ENCODE results near the gene ZDHHC14.
"Not testable (repeated sequence)": the region's sequence is repeated elsewhere in the genome, so short reads cannot be mapped to it uniquely, and the experiment has no call there.

The ZDHHC14 gene

GRCh38 chr6:157462956-157463742 is 82.2 kb downstream of the ZDHHC14 start:
- Histone ChIP-seq H3F3A (ENCODE audit: insufficient read depth) (no peaks in the 10 kb centered on the region), H3K36me3 (ENCODE audit: low read length) (no peaks in the 10 kb centered on the region), H3K9ac (ENCODE audit: low read length) (no peak overlapping the region), H2AFZ (ENCODE audit: low read depth, low read length, severe bottlenecking) (no peak overlapping the region), H3K27me3 (ENCODE audit: low read length) (no peaks in the 10 kb centered on the region), H3K9me2 (replicated peaks; ENCODE audit: insufficient read depth, low read length) (no peaks in the 10 kb centered on the region), H3K4me2 (ENCODE audit: low read depth, low read length, poor library complexity, severe bottlenecking) (no peak overlapping the region), H3K79me2 (ENCODE audit: insufficient read depth, low read length) (no peaks in the 10 kb centered on the region), H3K27ac (ENCODE audit: low read depth, low read length) (no peak overlapping the region), H4K20me1 (ENCODE audit: low read depth, low read length) (no peaks in the 10 kb centered on the region), H3K9me3 (ENCODE audit: insufficient read depth, low read length) (no peaks in the 10 kb centered on the region), H3K4me3 (ENCODE audit: insufficient read depth, low read length, poor library complexity, severe bottlenecking) (no peak overlapping the region)
- TF ChIP-seq, protein P1, sequence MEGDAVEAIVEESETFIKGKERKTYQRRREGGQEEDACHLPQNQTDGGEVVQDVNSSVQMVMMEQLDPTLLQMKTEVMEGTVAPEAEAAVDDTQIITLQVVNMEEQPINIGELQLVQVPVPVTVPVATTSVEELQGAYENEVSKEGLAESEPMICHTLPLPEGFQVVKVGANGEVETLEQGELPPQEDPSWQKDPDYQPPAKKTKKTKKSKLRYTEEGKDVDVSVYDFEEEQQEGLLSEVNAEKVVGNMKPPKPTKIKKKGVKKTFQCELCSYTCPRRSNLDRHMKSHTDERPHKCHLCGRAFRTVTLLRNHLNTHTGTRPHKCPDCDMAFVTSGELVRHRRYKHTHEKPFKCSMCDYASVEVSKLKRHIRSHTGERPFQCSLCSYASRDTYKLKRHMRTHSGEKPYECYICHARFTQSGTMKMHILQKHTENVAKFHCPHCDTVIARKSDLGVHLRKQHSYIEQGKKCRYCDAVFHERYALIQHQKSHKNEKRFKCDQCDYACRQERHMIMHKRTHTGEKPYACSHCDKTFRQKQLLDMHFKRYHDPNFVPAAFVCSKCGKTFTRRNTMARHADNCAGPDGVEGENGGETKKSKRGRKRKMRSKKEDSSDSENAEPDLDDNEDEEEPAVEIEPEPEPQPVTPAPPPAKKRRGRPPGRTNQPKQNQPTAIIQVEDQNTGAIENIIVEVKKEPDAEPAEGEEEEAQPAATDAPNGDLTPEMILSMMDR (IDR thresholded peaks at IDR 0.05; ENCODE audit: insufficient read depth, low read length, poor library complexity, severe bottlenecking), result no peak
- TF ChIP-seq EZH2phosphoT487 (conservative IDR thresholded peaks at IDR 0.05; ENCODE audit: low read length), result no peak

- H3K4me3 ChIP-seq (ENCODE audit: insufficient read depth, low read length, poor library complexity, severe bottlenecking); H4K20me1 ChIP-seq (ENCODE audit: low read depth, low read length); H3K27me3 ChIP-seq (ENCODE audit: low read length); H3K4me2 ChIP-seq (ENCODE audit: low read depth, low read length, poor library complexity, severe bottlenecking); H3K27ac ChIP-seq (ENCODE audit: low read depth, low read length); H3K79me2 ChIP-seq (ENCODE audit: insufficient read depth, low read length); H3F3A ChIP-seq (ENCODE audit: insufficient read depth); H3K9me3 ChIP-seq (ENCODE audit: insufficient read depth, low read length); H3K9me2 ChIP-seq (replicated peaks; ENCODE audit: insufficient read depth, low read length); H2AFZ ChIP-seq (ENCODE audit: low read depth, low read length, severe bottlenecking); H3K9ac ChIP-seq (ENCODE audit: low read length); H3K36me3 ChIP-seq (ENCODE audit: low read length): not testable (repeated sequence)
These were observed 82.7 kb downstream of the ZDHHC14 start for GRCh38 chr6:157463743-157464135.

GRCh38 chr6:157464653-157465535 is 83.9 kb downstream of the ZDHHC14 start:
- no peak overlapping the region for H3K27ac ChIP-seq (ENCODE audit: low read depth, low read length)

More at GRCh38 chr6:157464653-157465535, 83.9 kb downstream of the ZDHHC14 start:
- no peaks in the 10 kb centered on the region for H3K9me3 ChIP-seq (ENCODE audit: insufficient read depth, low read length)
- no peak overlapping the region for H3K4me2 ChIP-seq (ENCODE audit: low read depth, low read length, poor library complexity, severe bottlenecking)
- no peak overlapping the region for H3K9ac ChIP-seq (ENCODE audit: low read length)
- TF ChIP-seq, protein P1 (IDR thresholded peaks at IDR 0.05; ENCODE audit: insufficient read depth, low read length, poor library complexity, severe bottlenecking), result no peak
- no peak for TF ChIP-seq EZH2phosphoT487 (conservative IDR thresholded peaks at IDR 0.05; ENCODE audit: low read length)
- H3K27me3 ChIP-seq (ENCODE audit: low read length), result no peaks in the 10 kb centered on the region
- no peaks in the 10 kb centered on the region for H4K20me1 ChIP-seq (ENCODE audit: low read depth, low read length)
- H3F3A ChIP-seq (ENCODE audit: insufficient read depth), result no peaks in the 10 kb centered on the region
- no peaks in the 10 kb centered on the region for H3K79me2 ChIP-seq (ENCODE audit: insufficient read depth, low read length)
- no peaks in the 10 kb centered on the region for H3K36me3 ChIP-seq (ENCODE audit: low read length)
- H3K4me3 ChIP-seq (ENCODE audit: insufficient read depth, low read length, poor library complexity, severe bottlenecking), result no peak overlapping the region
- H2AFZ ChIP-seq (ENCODE audit: low read depth, low read length, severe bottlenecking), result no peak overlapping the region
- H3K9me2 ChIP-seq (replicated peaks; ENCODE audit: insufficient read depth, low read length), result no peaks in the 10 kb centered on the region
